HS-27A (cell line): ENCODE data around the gene TRIOBP.

ENCODE experiments used
- DNase-seq: peaks from one replicate; pipeline ENCODE4 v3.0.0-alpha.2; 2012; ENCODE audit warnings: low read depth, missing footprints

TRIOBP gene

GRCh38 chr22:37728620-37729019, 31.8 kb downstream of the TRIOBP start:
- no peak for DNase-seq

DNA sequence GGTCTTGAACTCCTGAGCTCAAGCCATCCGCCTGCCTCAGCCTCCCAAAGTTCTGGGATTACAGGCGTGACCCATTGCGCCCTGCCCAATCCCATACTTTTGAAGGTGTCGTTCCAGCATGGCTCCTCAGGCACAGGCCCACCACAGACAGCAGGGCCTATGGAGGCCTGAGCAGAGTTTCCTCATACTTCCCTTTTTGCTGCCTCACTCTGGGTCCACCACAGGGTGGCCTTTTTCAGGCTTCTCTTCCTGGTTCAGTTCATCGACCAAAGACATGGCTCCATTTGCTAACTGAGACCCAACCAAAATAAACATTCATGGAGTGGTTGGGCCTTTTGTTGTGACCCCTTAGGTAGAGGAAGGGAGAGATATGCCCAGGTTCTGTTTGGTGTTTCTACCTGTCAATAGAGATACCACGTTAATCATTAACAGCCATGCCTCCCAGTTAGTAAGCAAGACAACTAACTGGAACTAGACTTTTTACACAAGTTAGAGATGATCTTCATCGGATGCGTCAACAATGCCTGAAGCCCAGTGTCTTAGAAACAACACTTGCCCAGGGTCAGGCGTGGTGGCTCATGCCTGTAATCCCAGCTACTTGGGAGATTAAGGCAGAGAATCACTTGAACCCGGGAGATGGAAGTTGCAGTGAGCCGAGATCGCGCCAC, 35.1 kb downstream of the TRIOBP start:
- DNase-seq = no peak

DNA sequence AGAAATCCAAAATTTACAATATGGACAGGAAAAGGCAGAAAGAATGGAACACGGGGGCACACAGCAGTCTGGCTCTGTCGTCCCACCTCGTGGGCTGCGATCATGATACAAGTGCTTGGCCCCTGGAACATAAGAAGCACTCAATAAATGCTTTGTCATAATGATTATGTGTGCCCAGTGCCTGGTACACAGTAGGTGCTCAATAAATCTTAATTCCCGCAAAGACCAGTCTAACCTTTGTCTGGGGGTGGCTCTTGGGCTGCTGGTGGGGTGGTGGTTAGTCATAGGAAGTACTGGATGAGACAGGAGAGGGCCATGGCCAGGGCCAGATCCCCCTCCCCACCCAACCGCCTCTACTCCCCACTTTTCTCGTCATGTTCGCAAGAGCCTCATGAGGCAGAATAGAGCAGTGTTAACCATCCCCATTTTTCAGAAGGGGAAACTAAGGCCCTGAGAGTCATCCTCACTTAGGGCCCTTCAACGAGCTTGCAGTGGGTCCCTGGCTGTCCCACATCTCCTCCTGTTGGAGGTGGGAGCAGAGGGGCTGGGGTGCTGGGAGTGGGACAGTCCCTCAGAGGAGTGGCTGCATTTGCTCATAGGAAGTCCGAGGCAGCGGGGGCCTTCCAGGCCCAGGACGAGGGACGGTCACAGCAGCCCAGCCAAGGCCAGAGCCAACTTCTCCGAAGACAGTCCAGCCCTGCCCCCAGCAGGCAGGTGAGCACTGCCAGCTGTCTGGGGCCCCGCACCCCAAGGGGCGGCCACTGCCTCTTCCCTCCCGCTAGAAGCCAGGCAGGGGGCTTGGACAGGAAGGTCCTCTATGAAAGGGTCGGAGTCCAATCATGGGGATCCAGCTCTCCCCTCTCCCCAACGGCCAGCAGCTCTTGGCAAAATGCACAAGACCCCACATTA, 36.1 kb downstream of the TRIOBP start:
- DNase-seq = no peak

DNA sequence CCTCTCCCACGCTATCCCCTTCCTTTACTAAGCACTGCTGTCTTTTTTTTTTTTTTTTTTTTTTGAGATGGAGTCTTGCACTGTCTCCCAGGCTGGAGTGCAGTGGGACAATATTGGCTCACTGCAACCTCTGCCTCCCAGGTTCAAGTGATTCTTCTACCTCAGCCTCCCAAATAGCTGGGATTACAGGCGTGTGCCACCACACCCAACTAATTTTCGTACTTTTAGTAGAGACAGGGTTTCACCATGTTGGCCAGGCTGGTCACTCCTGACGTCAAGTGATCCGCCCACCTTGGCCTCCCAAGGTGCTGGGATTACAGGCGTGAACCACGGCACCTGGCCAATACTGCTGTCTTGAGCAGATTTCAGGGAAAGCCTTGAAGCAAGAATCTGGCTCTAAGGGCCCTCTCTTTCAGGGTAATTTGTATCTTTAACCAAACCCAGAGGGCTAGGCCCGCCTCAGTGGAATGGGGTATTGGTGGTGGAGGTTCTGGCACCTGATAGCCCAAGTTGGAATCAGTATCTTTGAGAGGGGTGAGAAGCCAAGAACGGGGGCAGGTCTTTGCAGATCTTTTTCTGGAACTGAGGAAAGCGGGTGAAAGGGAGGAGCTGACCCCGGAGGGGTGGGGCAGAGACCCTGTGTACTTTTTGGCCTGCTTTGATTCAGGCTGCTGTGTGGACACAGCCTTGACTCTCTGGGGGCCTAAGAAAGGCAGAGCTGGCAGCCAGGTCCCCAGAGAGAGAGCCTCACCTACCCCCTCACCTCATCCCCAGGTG, 37.0 kb downstream of the TRIOBP start:
- DNase-seq = no peak

GRCh38 chr22:37734402-37734700, 37.5 kb downstream of the TRIOBP start:
- no peak for DNase-seq

GRCh38 chr22:37734964-37735451, 38.2 kb downstream of the TRIOBP start:
- no peak for DNase-seq

DNA sequence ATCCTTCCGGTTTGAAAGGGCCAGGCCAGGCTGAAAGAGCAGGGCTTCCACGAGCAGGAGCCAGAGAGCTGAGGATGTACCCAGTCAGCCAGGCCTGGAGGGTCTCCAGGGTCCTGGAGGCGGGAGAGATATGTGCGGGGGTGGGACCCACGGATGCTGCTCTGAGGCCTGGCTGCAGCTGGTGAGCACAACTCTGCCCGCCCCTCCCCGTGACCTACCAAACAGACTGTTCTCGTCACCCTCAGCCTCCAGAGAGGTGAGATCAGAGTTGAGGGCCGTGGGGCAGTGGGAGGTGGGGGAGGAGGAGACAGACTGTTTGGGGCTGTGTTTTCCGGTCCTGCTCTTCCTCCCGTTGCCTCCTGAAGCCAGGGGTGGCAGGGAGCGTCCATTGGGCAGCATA, 42.2 kb downstream of the TRIOBP start:
- no peak for DNase-seq

- no peak for DNase-seq
Observed at GRCh38 chr22:37739611-37740049, 42.8 kb downstream of the TRIOBP start.

DNA sequence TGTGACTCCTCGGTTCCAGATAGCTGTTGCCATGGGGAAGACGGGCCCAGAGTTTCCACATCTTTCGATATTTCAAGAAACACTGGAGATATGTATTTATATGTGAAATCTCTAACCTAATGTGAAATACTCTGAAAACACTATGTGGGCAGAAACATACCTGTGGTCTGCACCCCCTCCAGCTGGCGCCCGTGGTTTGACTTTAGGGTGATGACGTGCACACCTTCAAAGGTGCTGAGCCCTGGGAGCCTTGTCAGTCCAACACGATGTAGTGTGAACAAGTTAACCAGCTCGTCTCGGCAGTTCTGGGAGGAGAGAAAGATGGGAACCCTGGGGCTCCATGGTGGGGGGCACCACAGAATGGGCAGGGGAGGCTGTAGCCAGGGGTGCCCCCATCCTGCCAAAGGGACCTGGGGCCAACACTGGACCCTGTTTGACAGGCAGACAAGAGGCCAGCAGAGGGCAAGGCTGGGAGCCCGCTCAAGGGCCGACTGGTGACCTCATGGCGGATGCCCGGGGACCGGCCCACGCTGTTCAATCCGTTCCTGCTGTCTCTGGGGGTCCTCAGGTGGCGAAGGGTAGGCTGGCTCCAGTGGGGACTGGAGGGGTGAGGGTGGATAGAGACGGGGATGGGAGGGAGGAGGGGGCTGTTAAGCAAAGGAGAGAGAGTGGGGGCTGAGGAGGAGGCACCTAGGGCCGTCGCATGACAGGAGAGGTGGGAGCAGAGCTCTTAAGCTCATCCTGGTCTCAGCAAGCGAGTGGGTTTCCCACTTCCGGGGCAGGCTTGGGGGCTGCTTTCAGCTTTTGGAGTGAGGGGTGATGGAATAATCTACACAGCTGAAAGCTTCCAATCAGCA, 43.8 kb downstream of the TRIOBP start:
- DNase-seq = no peak

- DNase-seq = no peak
Observed at GRCh38 chr22:37741312-37741795, 44.5 kb downstream of the TRIOBP start.

GRCh38 chr22:37742376-37743171, 45.7 kb downstream of the TRIOBP start:
- DNase-seq = no peak

DNA sequence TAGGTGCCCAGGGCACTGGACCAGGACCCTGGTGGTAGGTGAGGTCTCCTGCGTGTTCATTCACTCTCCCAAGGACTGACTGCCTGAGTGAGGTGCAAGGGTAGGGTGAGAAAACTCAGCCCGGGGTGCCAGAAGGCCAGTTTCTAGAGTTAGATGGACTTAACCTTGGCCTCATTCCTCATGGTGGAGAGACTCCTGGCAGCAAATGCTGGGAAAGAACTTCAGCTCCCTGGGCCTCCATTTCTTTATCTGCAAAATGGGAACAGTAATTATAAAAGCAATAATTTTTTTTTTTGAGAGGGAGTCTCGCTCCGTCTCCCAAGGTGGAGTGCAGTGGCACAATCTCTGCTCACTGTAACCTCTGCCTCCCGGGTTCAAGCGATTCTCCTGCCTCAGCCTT, 47.7 kb downstream of the TRIOBP start:
- DNase-seq = no peak

- no peak for DNase-seq
Observed at GRCh38 chr22:37745548-37746365, 48.9 kb downstream of the TRIOBP start.

DNA sequence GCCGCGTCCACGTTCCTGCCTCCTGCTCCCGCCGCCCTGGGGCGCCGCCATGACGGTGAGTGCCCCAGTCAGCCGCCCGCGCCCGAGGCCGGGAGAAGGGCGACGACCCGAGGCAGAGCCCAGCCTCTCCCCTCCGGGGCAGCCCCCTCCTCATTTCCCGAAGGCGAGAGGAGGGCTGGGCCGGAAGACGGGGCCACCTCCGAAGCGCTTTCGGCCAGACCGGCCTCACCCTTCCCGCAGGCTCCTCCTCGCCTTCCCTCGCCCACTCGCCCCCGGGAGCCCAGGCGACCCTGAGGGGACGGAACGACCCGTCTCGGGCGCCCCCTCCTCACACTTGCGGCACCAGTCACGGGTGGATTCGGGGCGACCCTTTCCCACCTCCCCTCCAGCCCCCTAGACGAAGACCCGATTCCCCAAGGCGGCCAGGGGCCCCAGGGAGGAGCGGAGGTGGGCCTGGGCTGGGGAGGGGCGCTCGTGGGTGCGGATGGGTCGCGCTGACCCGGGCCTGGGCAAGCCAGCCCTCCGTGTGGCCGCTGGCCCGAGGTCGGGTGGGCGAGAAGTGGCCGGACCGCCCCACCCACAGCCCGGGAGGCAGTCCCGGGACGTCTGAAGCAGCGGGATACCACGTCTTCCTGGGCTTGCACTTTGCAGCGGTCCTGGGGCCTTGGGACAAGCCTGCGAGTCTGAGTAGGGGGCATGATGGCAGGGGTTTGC, 49.7 kb downstream of the TRIOBP start:
- DNase-seq = no peak

DNA sequence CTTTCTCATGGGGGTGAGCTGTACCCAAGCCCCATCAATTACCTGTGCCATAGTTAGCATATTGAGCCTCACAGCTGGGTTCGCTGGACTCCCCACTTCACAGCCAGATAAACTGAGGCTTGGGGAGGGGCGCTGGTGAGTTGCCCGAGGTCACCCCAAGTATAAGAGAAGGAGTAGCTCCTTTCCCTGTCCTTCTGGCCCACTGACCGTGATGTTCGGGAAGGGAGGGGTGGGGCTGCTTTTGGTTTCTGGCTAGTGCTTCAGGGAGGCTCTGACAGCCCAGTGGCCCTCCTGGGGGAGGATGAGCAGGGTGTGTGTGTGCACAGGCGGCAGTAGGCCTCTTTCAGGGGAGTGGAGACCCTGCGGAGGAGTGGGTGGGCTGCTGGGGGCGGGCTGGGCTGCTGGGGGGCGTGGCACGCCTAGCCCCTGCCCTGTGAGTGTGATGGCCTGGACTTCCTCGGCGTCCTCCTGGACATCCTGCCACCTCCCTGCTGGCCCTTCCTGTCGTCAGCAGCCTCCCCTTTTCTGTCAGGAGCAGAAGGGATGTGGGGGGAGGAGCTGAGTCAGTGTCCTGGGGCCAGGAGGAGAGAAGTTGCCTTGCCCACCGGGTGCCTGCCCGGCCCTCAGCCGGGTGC, 50.3 kb downstream of the TRIOBP start:
- DNase-seq = no peak

- no peak for DNase-seq
Observed at GRCh38 chr22:37747715-37748100, 50.9 kb downstream of the TRIOBP start.

DNA sequence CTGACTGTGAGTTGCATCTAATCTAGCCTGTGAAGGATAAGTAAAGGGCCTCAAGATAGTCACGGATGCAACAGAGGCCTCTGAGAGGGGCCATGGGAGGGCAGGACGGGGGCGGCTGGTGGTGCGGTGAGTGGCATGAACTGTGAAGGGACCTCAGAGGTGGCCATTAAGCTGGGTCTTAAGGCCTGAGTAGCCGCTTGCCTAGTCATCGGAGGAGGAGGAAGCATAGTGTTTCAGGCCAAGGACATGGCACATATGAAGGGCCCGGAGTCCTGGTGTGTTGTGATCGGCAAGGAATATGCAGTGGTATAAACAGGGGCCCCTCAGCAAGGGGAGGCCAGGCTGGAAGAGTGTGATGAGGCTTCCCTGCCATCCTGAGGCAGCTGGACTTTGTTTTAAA, 51.8 kb downstream of the TRIOBP start:
- DNase-seq = no peak

GRCh38 chr22:37749226-37749625, 52.4 kb downstream of the TRIOBP start:
- no peak for DNase-seq
